H1 (cell line): ENCODE data around the gene SNTG2. TPM values are rescaled to one million over a fixed set of nuclear protein-coding genes. Genes with fewer than 3 reads are reported as not detected.

Experiments
- CEBPB ChIP-seq: IDR thresholded peaks from 2 replicates; pipeline ENCODE4 v1.6.1; 2012; ENCODE audit warnings: low read depth, low read length
- CHD7 ChIP-seq: fragments of 300-600 bp; sonication (generic); IDR thresholded peaks from 2 replicates; pipeline ENCODE4 v1.7.1; 2012; ENCODE audit warnings: low read length, moderate library complexity, mild to moderate bottlenecking, inconsistent platforms; ENCODE audit not compliant: insufficient replicate concordance
- CTBP2 ChIP-seq: IDR thresholded peaks from 2 replicates; pipeline ENCODE4 v1.7.0; 2011; ENCODE audit warnings: borderline replicate concordance, mild to moderate bottlenecking, moderate library complexity, mixed read lengths, low read length; ENCODE audit not compliant: insufficient read depth, insufficient read length
- GABPA ChIP-seq: IDR thresholded peaks from 2 replicates; pipeline ENCODE4 v1.6.1; 2011; ENCODE audit warnings: mild to moderate bottlenecking, low read length, moderate library complexity, borderline replicate concordance; ENCODE audit not compliant: insufficient read depth
- HDAC6 ChIP-seq: IDR thresholded peaks from one replicate; pipeline ENCODE4 v1.7.1; 2012; ENCODE audit warnings: low read depth, mild to moderate bottlenecking, inconsistent platforms, low read length, moderate library complexity
- JUND ChIP-seq: IDR thresholded peaks from 2 replicates; pipeline ENCODE4 v1.6.1; 2011; ENCODE audit warnings: mild to moderate bottlenecking, improper control_type of control experiment, low read length
- POLR2AphosphoS5 ChIP-seq: IDR thresholded peaks from 2 replicates; pipeline ENCODE4 v1.6.1; 2011; ENCODE audit warnings: low read depth, low read length
- RNF2 ChIP-seq: fragments of 200-900, 300-1000 bp; sonication (generic); IDR thresholded peaks from 2 replicates; pipeline ENCODE4 v1.7.1; 2016; ENCODE audit warnings: borderline replicate concordance, low read depth, mild to moderate bottlenecking, antibody characterized with exemption, low read length; ENCODE audit not compliant: poor library complexity, severe bottlenecking; ENCODE audit errors: missing control alignments
- TAF1 ChIP-seq: IDR thresholded peaks from 2 replicates; pipeline ENCODE4 v1.6.1; 2011; ENCODE audit warnings: mild to moderate bottlenecking, low read depth, low read length
- TCF12 ChIP-seq: IDR thresholded peaks from 2 replicates; pipeline ENCODE4 v1.6.1; 2011; ENCODE audit warnings: low read depth, mild to moderate bottlenecking, low read length
- polyA plus RNA-seq, 7 experiments: library from polyadenylated mRNA; depleted of rRNA in 3 of 7; stranded (reverse) in 5 of 7; unstranded in 2 of 7; fragments of >200 nt in 5 of 7; fragments of 200-250 nt in 2 of 7; gene quantifications; 1 replicate in 5 of 7; 2 replicates in 1 of 7; 4 replicates in 1 of 7; pipeline versions ENCODE4 v1.2.1 to v1.2.3, GENCODE V29; 2011 to 2013; ENCODE audit warnings: missing spikeins in 2 of 7, mixed read lengths in 2 of 7
- total RNA-seq: library from RNA; stranded (reverse); fragmentation: NEBNext Ultra II Directional; extraction: Animal tissue kit (Norgen Biotek cat#: 25700); gene quantifications from 2 replicates; pipeline ENCODE4 v1.2.1, GENCODE V29; 2021

The SNTG2 gene
- total and polyA plus RNA-seq, 2 of the 8 experiments (the other 6 are each of a cell fraction or from before 2014, with no cell fraction given), result 6.6 to 18.1 TPM

- TF ChIP-seq CHD7, result no peak
- 0 out of 2 replicates have a peak, but pooled peaks have one; percentile 9 for TF ChIP-seq TAF1
- no peak for TF ChIP-seq JUND
- TF ChIP-seq TCF12, result no peak
- TF ChIP-seq CEBPB, result no peak
- TF ChIP-seq RNF2, result peak; percentile 71
- TF ChIP-seq POLR2AphosphoS5, result no peak
- no peak for TF ChIP-seq GABPA
- no peak for TF ChIP-seq HDAC6
- no peak for TF ChIP-seq CTBP2
Measured at GRCh38 chr2:951224-952006, 766 bp downstream of the SNTG2 start (continued).
